ENCODE measurements around the gene DYRK3.

GRCh38 chr1:206600527-206600926 is 34.8 kb upstream of the DYRK3 start:
- no peak for TF ChIP-seq POLR2A (IDR thresholded peaks at IDR 0.05)
- TF ChIP-seq CTCF (IDR thresholded peaks at IDR 0.05) = no peak
